MM.1S (cell line): ENCODE data around the gene LMTK2.

Experiments used
- DNase-seq: peaks from one replicate; pipeline ENCODE4 v3.0.0-alpha.2; 2015
- H2AFZ ChIP-seq: fragments of 300-600 bp; sonication (generic); 2 replicates; pipeline ENCODE4 v1.6.0; 2016; ENCODE audit warnings: antibody characterized with exemption, low read length
- H3F3A ChIP-seq: fragments of 300-600 bp; sonication (generic); 2 replicates; pipeline ENCODE4 v1.6.1; 2016; ENCODE audit warnings: mild to moderate bottlenecking, antibody characterized with exemption, low read length, moderate library complexity, mixed read lengths; ENCODE audit not compliant: insufficient read depth
- H3K27ac ChIP-seq: fragments of 300-600 bp; sonication (generic); 2 replicates; pipeline ENCODE4 v1.5.1; 2016; ENCODE audit warnings: mild to moderate bottlenecking, low read length
- H3K27me3 ChIP-seq: fragments of 300-600 bp; sonication (generic); replicated peaks from 2 replicates; pipeline ENCODE4 v1.6.0; 2016; ENCODE audit warnings: low read length; ENCODE audit not compliant: insufficient read depth
- H3K36me3 ChIP-seq: fragments of 300-600 bp; sonication (generic); replicated peaks from 2 replicates; pipeline ENCODE4 v1.6.1; 2016; ENCODE audit warnings: mild to moderate bottlenecking, low read length, mixed read lengths; ENCODE audit not compliant: insufficient read depth
- H3K4me1 ChIP-seq: fragments of 300-600 bp; sonication (generic); 2 replicates; pipeline ENCODE4 v1.6.1; 2016; ENCODE audit warnings: low read length, mixed read lengths
- H3K4me2 ChIP-seq: fragments of 300-600 bp; sonication (generic); 2 replicates; pipeline ENCODE4 v1.6.0; 2016; ENCODE audit warnings: low read depth, low read length
- H3K4me3 ChIP-seq: fragments of 300-600 bp; sonication (generic); 2 replicates; pipeline ENCODE4 v1.5.1; 2016; ENCODE audit warnings: low read length, mixed read lengths
- H3K79me2 ChIP-seq: fragments of 300-600 bp; sonication (generic); 2 replicates; pipeline ENCODE4 v1.6.1; 2016; ENCODE audit warnings: mixed run types, low read length, mixed read lengths
- H3K9ac ChIP-seq: fragments of 300-600 bp; sonication (generic); 2 replicates; pipeline ENCODE4 v1.6.1; 2016; ENCODE audit warnings: low read length, mixed read lengths
- H3K9me2 ChIP-seq: fragments of 300-600 bp; sonication (generic); replicated peaks from 2 replicates; pipeline ENCODE4 v1.6.1; 2016; ENCODE audit warnings: mild to moderate bottlenecking, low read length, mixed read lengths; ENCODE audit not compliant: insufficient read depth
- H3K9me3 ChIP-seq: fragments of 300-600 bp; sonication (generic); replicated peaks from 2 replicates; pipeline ENCODE4 v1.6.1; 2016; ENCODE audit warnings: mild to moderate bottlenecking, low read length, mixed read lengths; ENCODE audit not compliant: insufficient read depth
- H4K20me1 ChIP-seq: fragments of 300-600 bp; sonication (generic); 2 replicates; pipeline ENCODE4 v1.6.1; 2016; ENCODE audit warnings: mild to moderate bottlenecking, low read length, moderate library complexity, mixed read lengths; ENCODE audit not compliant: insufficient read depth
- EZH2 ChIP-seq: fragments of 300-600 bp; sonication (generic); optimal IDR thresholded peaks from 2 replicates; pipeline ENCODE3; 2017; ENCODE audit warnings: low read depth, mild to moderate bottlenecking, antibody characterized with exemption, low read length, mixed read lengths
- EZH2phosphoT487 ChIP-seq: fragments of 300-600 bp; sonication (generic); IDR thresholded peaks from 2 replicates; pipeline ENCODE4 v1.6.1; 2018; ENCODE audit warnings: antibody characterized with exemption, low read length
- TF ChIP-seq, protein P1 (sequence below): fragments of 300-600 bp; sonication (generic); IDR thresholded peaks from 2 replicates; pipeline ENCODE4 v1.5.1; 2016; ENCODE audit warnings: antibody characterized with exemption, low read length, mixed read lengths

The LMTK2 gene

DNA sequence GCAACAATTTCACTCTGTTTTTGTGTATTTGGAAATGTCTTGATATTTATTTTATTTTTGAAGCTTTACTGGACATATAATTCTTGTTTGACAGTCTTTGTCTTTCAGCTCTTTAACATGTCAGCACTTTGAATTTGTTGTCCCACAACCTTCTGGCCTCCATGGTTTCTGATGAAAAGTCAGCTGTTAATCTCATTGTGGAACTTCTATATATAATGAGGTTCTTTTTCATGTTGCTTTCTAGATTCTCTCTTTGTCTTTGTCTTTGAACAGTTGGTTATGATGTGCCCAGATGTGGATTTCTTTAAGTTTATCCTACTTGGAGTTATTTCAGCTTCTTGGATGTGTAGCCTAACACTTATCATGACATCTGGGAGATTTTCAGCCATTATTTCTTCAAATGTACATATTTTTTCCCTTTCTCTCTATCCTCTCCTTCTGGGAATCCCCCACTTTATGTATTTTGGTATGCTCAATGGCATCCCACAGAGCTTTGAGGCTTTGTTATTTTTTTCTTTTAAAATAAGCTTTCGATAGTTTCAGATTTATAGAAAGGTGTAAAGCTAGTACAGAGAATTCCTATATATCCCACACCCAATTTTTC, 9.5 kb upstream of the LMTK2 start:
- Histone ChIP-seq H3K9me3 (no peaks in the 10 kb centered on the region), H3F3A (no peaks in the 10 kb centered on the region), H3K9ac (no peak overlapping the region), H3K79me2 (no peaks in the 10 kb centered on the region), H3K4me2 (no peak overlapping the region), H3K27ac (no peak overlapping the region), H3K27me3 (no peaks in the 10 kb centered on the region), H4K20me1 (no peaks in the 10 kb centered on the region), H2AFZ (no peak overlapping the region), H3K4me1 (no peaks in the 10 kb centered on the region), H3K9me2 (no peaks in the 10 kb centered on the region), H3K4me3 (no peak overlapping the region), H3K36me3 (no peaks in the 10 kb centered on the region)
- no peak for DNase-seq
- TF ChIP-seq EZH2phosphoT487: no peak
- TF ChIP-seq EZH2: no peak
- TF ChIP-seq, protein P1, sequence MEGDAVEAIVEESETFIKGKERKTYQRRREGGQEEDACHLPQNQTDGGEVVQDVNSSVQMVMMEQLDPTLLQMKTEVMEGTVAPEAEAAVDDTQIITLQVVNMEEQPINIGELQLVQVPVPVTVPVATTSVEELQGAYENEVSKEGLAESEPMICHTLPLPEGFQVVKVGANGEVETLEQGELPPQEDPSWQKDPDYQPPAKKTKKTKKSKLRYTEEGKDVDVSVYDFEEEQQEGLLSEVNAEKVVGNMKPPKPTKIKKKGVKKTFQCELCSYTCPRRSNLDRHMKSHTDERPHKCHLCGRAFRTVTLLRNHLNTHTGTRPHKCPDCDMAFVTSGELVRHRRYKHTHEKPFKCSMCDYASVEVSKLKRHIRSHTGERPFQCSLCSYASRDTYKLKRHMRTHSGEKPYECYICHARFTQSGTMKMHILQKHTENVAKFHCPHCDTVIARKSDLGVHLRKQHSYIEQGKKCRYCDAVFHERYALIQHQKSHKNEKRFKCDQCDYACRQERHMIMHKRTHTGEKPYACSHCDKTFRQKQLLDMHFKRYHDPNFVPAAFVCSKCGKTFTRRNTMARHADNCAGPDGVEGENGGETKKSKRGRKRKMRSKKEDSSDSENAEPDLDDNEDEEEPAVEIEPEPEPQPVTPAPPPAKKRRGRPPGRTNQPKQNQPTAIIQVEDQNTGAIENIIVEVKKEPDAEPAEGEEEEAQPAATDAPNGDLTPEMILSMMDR: no peak

DNA sequence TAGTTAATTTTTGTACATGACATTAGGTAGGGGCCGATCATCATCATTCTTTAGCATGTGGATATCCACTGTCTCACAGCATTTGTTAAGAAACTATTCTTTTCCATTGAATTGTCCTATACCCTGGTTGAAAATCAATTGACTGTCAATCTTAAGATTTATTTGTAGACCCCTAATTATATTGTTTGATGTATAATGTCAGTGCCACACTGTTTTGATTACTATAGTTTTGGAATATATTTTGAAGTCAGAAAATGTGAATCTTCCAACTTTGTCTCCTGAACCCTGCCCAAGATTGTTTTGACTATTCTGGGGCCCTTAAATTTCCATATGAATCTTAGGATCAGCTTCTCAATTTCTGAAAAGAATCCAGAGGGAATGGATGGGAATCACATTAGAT, 6.6 kb upstream of the LMTK2 start:
- no peak overlapping the region for H3K9ac ChIP-seq
- H3K9me3 ChIP-seq: no peaks in the 10 kb centered on the region
- no peaks in the 10 kb centered on the region for H3K36me3 ChIP-seq
- no peak for DNase-seq
- TF ChIP-seq, protein P1: no peak
- TF ChIP-seq EZH2phosphoT487: no peak
- TF ChIP-seq EZH2: no peak
- no peak overlapping the region for H2AFZ ChIP-seq
- no peaks in the 10 kb centered on the region for H3K4me1 ChIP-seq
- H3F3A ChIP-seq: no peaks in the 10 kb centered on the region
- no peaks in the 10 kb centered on the region for H3K79me2 ChIP-seq
- H3K27me3 ChIP-seq: no peaks in the 10 kb centered on the region
- no peaks in the 10 kb centered on the region for H3K9me2 ChIP-seq
- H3K4me2 ChIP-seq: no peak overlapping the region
- H3K27ac ChIP-seq: no peak overlapping the region
- H4K20me1 ChIP-seq: no peaks in the 10 kb centered on the region
- H3K4me3 ChIP-seq: no peak overlapping the region

DNA sequence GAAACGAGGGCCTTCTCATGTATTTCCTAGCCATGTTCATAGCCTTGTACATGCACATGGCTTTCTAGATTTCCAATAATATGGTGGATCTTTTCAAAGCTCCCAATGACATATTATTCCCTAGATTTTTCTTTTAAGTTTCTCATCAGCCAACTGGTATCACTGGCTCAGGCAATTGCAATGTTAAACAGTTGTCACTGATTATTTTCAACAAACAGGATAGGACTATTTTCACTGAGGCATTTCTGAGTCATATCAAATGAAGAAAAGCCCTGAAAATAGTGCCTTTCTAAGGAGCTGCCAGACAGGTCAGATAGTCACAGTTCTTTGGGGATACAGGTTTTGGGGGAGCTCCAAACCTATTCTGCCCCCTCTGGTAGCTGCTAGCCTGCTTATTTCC, 4.5 kb upstream of the LMTK2 start:
- Histone ChIP-seq H3K79me2 (peaks cover 5% of the 10 kb centered on the region), H3K9ac (no peak overlapping the region), H3K4me1 (peaks cover 5% of the 10 kb centered on the region; the same call in 1 of the 2 replicates), H3K9me2 (no peaks in the 10 kb centered on the region), H3F3A (no peaks in the 10 kb centered on the region), H4K20me1 (no peaks in the 10 kb centered on the region), H3K4me2 (no peak overlapping the region), H3K9me3 (no peaks in the 10 kb centered on the region), H2AFZ (no peak overlapping the region), H3K27me3 (no peaks in the 10 kb centered on the region), H3K4me3 (no peak overlapping the region), H3K36me3 (no peaks in the 10 kb centered on the region), H3K27ac (no peak overlapping the region)
- DNase-seq: no peak
- TF ChIP-seq EZH2phosphoT487 (no peak), EZH2 (no peak)
- TF ChIP-seq, protein P1: no peak
